HEK293 (cell line): ENCODE results near the gene TOM1L2.

ENCODE experiments used
- CTCF ChIA-PET: fragments of 350-600 bp; formaldehyde crosslinking; extraction: SDS; loops from one replicate; lab custom pipeline; 2021; ENCODE audit warnings: antibody characterized with exemption; lab: Yijun Ruan, JAX
- POLR2A ChIA-PET: fragments of 300-600 bp; formaldehyde crosslinking; extraction: SDS; loops from one replicate; lab custom pipeline; 2020; ENCODE audit warnings: antibody characterized with exemption, inconsistent platforms; lab: Yijun Ruan, JAX
- H3K27ac ChIP-seq: fragments of 200-500 bp; sonication (Bioruptor generic); 2 replicates; pipeline ENCODE4 v1.5.1; 2014; ENCODE audit warnings: low read depth, low read length, control low read depth, inconsistent platforms; ENCODE audit errors: extremely low read depth
- H3K36me3 ChIP-seq, 2 experiments: fragments of 200-500 bp in 1 of 2; sonication (Bioruptor generic) in 1 of 2; 1 replicate in 1 of 2; 2 replicates in 1 of 2; pipeline ENCODE4 v1.5.1; 2014 to 2017; ENCODE audit warnings: inconsistent platforms in 2 of 2, low read length in 2 of 2; ENCODE audit not compliant: control insufficient read depth in 2 of 2, insufficient read depth in 1 of 2
- H3K4me1 ChIP-seq: fragments of 200-500 bp; sonication (Bioruptor generic); 2 replicates; pipeline ENCODE4 v1.5.1; 2014; ENCODE audit warnings: mild to moderate bottlenecking, low read length, inconsistent platforms; ENCODE audit not compliant: control insufficient read depth, insufficient read depth
- H3K4me3 ChIP-seq: 2 replicates; pipeline ENCODE4 v1.5.1; 2011; ENCODE audit warnings: low read depth, mild to moderate bottlenecking, control low read depth, low read length, moderate library complexity
- H3K9me3 ChIP-seq: fragments of 200-500 bp; sonication (Bioruptor generic); 2 replicates; pipeline ENCODE4 v1.5.1; 2014; ENCODE audit warnings: low read depth, low read length, inconsistent platforms; ENCODE audit not compliant: control insufficient read depth, insufficient read depth
- BCL6B ChIP-seq: fragments of 450-650 bp; formaldehyde crosslinking; IDR thresholded peaks from 2 replicates; pipeline ENCODE4 v1.5.1; 2017; ENCODE audit warnings: missing biosample characterization, missing genetic modification characterization
- GLIS2 ChIP-seq: fragments of 450-650 bp; formaldehyde crosslinking; IDR thresholded peaks from 2 replicates; pipeline ENCODE4 v1.5.1; 2016; ENCODE audit warnings: missing biosample characterization, missing genetic modification characterization
- HIC1 ChIP-seq: fragments of 450-650 bp; formaldehyde crosslinking; IDR thresholded peaks from 2 replicates; pipeline ENCODE4 v1.5.1; 2016; ENCODE audit warnings: missing biosample characterization, missing genetic modification characterization
- KLF1 ChIP-seq: fragments of 450-650 bp; formaldehyde crosslinking; IDR thresholded peaks from 2 replicates; pipeline ENCODE4 v1.5.1; 2016; ENCODE audit warnings: missing biosample characterization, missing genetic modification characterization
- MEIS1 ChIP-seq: sonication (generic); formaldehyde crosslinking; IDR thresholded peaks from 2 replicates; pipeline ENCODE4 v1.8.1; 2022; ENCODE audit warnings: missing genetic modification reagents, mild to moderate bottlenecking, borderline replicate concordance
- MYNN ChIP-seq: fragments of 450-650 bp; formaldehyde crosslinking; IDR thresholded peaks from 2 replicates; pipeline ENCODE4 v1.5.1; 2016; ENCODE audit warnings: missing biosample characterization, missing genetic modification characterization, borderline replicate concordance
- PRDM1 ChIP-seq: fragments of 450-650 bp; formaldehyde crosslinking; IDR thresholded peaks from 2 replicates; pipeline ENCODE4; 2016; ENCODE audit warnings: missing biosample characterization, missing genetic modification characterization
- YY1 ChIP-seq: fragments of 450-650 bp; formaldehyde crosslinking; IDR thresholded peaks from 2 replicates; pipeline ENCODE4 v1.5.1; 2018; ENCODE audit warnings: missing biosample characterization, missing genetic modification characterization
- YY2 ChIP-seq: fragments of 450-650 bp; formaldehyde crosslinking; IDR thresholded peaks from 2 replicates; pipeline ENCODE4 v1.5.1; 2016; ENCODE audit warnings: missing biosample characterization, missing genetic modification characterization
- ZBTB17 ChIP-seq: fragments of 450-650 bp; formaldehyde crosslinking; IDR thresholded peaks from 2 replicates; pipeline ENCODE4 v1.5.1; 2016; ENCODE audit warnings: missing biosample characterization, missing genetic modification characterization
- ZFP37 ChIP-seq: fragments of 450-650 bp; formaldehyde crosslinking; IDR thresholded peaks from 2 replicates; pipeline ENCODE4 v1.5.1; 2016; ENCODE audit warnings: missing biosample characterization, missing genetic modification characterization
- ZNF138 ChIP-seq: fragments of 450-650 bp; formaldehyde crosslinking; IDR thresholded peaks from 2 replicates; pipeline ENCODE4 v1.5.1; 2016; ENCODE audit warnings: missing biosample characterization, missing genetic modification characterization, borderline replicate concordance
- ZNF169 ChIP-seq: fragments of 450-650 bp; formaldehyde crosslinking; IDR thresholded peaks from 2 replicates; pipeline ENCODE4 v1.5.1; 2016; ENCODE audit warnings: missing biosample characterization, missing genetic modification characterization
- ZNF280C ChIP-seq: fragments of 450-650 bp; formaldehyde crosslinking; IDR thresholded peaks from 2 replicates; pipeline ENCODE4 v1.5.1; 2016; ENCODE audit warnings: missing biosample characterization, missing genetic modification characterization
- ZNF302 ChIP-seq: fragments of 450-650 bp; formaldehyde crosslinking; IDR thresholded peaks from 2 replicates; pipeline ENCODE4 v1.5.1; 2016; ENCODE audit warnings: missing biosample characterization, missing genetic modification characterization, low read depth
- ZNF404 ChIP-seq: fragments of 450-650 bp; formaldehyde crosslinking; IDR thresholded peaks from 2 replicates; pipeline ENCODE4 v1.5.1; 2017; ENCODE audit warnings: missing biosample characterization, missing genetic modification characterization
- ZNF449 ChIP-seq: fragments of 450-650 bp; formaldehyde crosslinking; IDR thresholded peaks from 2 replicates; pipeline ENCODE4 v1.5.1; 2017; ENCODE audit warnings: missing biosample characterization, mild to moderate bottlenecking, missing genetic modification characterization, moderate library complexity
- ZNF76 ChIP-seq: fragments of 450-650 bp; formaldehyde crosslinking; IDR thresholded peaks from 2 replicates; pipeline ENCODE4; 2016; ENCODE audit warnings: low read depth, missing biosample characterization, missing genetic modification characterization, borderline replicate concordance
- TF ChIP-seq, protein P1 (sequence below): fragments of 450-650 bp; formaldehyde crosslinking; IDR thresholded peaks from 2 replicates; pipeline ENCODE4 v1.5.1; 2016; ENCODE audit warnings: missing biosample characterization, missing genetic modification characterization

The TOM1L2 gene

DNA sequence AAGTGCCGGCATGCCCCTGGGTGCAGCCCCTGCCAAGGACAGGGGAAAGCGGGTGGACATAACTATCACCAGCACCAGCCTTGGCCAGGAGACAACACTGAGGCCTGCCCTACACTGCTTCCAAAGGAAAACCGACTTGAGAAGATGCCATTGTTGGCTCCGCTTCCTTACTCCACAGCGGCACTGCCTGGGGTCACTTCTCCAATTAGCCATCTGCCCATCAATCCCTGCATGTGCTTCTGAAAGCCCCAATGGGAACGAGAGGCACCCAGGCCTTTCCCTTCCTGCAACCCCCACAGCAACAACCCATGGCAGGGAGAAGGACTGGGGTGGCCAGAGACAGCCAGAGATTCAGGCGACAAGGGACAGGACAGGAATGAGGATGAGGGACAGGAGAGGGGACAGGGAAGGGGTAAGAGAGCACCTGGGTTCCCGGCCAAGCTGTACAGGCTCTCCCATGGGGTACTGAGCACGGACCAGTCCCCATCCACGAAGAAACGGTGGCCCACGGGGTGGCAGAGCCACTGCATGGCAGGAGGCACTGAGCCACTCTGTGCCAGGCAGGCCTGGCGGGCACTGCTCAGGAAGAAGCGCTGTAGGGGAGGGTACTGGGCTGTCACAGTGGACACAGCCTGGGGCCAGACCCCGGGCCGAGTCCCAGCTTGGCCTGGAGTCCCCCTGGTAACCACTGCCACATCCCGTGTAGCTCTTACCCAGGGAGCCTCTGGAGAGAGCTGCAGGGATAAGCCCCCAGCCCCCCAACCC lies 156.6 kb downstream of the TOM1L2 start:
- POLR2A ChIA-PET = interaction anchor here (2.4 to 3.1 kb wide), 2 partner anchors 21 to 23 kb away, joined by 12 to 14 read pairs; partner anchors contain the start of gene SREBF1
- Histone ChIP-seq H3K4me1 (peaks cover 23% of the 10 kb centered on the region), H3K9me3 (no peaks in the 10 kb centered on the region), H3K36me3 (peaks cover 3 to 68% of the 10 kb centered on the region in 2 experiments; a peak in 1 of 3 replicates), H3K4me3 (no peak overlapping the region), H3K27ac (no peak overlapping the region)
- TF ChIP-seq, protein P1, sequence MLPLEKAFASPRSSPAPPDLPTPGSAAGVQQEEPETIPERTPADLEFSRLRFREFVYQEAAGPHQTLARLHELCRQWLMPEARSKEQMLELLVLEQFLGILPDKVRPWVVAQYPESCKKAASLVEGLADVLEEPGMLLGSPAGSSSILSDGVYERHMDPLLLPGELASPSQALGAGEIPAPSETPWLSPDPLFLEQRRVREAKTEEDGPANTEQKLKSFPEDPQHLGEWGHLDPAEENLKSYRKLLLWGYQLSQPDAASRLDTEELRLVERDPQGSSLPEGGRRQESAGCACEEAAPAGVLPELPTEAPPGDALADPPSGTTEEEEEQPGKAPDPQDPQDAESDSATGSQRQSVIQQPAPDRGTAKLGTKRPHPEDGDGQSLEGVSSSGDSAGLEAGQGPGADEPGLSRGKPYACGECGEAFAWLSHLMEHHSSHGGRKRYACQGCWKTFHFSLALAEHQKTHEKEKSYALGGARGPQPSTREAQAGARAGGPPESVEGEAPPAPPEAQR (tag by site-specific recombination) = no peak
- TF ChIP-seq BCL6B (tag by site-specific recombination) (no peak), ZNF280C (tag by site-specific recombination) (no peak), MEIS1 (CRISPR knock-in tag) (no peak), YY1 (tag by site-specific recombination) (no peak), ZNF302 (no peak), ZNF404 (tag by site-specific recombination) (no peak)
- CTCF ChIA-PET = no interaction called here

DNA sequence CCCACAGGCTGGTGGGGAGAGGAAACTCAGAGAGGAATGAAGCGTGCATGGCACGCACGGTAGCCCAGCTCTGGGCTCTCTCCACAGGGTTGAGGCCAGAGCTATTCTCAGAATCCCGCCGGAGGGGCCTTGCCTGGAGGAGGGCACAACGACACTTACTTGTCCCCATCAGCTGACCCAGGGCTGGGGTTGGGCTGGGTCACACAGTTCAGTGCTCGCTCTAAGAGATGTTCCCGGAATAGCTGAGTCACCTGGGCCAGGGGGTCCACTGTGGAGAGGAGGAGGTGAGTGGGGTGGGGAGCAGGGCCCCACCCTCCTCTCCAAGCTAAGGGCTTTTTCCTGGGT lies 157.2 kb downstream of the TOM1L2 start:
- Histone ChIP-seq H3K4me3 (no peak overlapping the region), H3K27ac (no peak overlapping the region), H3K4me1 (peaks cover 20% of the 10 kb centered on the region), H3K36me3 (peaks cover 3 to 73% of the 10 kb centered on the region in 2 experiments; a peak in 1 of 3 replicates), H3K9me3 (no peaks in the 10 kb centered on the region)
- CTCF ChIA-PET = interaction anchor here (0.8 to 1.1 kb wide), 2 partner anchors 44 to 104 kb away, joined by 3 read pairs; no protein-coding TSS in a partner anchor
- POLR2A ChIA-PET = interaction anchor here (2.4 to 3.1 kb wide), 2 partner anchors 21 to 23 kb away, joined by 12 to 14 read pairs; partner anchors contain the start of gene SREBF1
- TF ChIP-seq ZFP37 (tag by site-specific recombination) = no peak
- no peak for TF ChIP-seq ZNF169
- TF ChIP-seq MYNN (tag by site-specific recombination) = no peak
- TF ChIP-seq GLIS2 (tag by site-specific recombination) = no peak
- TF ChIP-seq KLF1 = peak; percentile 45; the same call in 1 of the 2 replicates
- TF ChIP-seq ZNF138 = no peak
- TF ChIP-seq PRDM1 (tag by site-specific recombination) = no peak
- TF ChIP-seq ZBTB17 (tag by site-specific recombination) = peak; percentile 70
- TF ChIP-seq ZNF76 = no peak
- no peak for TF ChIP-seq YY2
- TF ChIP-seq ZNF449 (tag by site-specific recombination) = no peak
- no peak for TF ChIP-seq HIC1 (tag by site-specific recombination)
